ENCODE measurements around the gene CFAP74. TPM values are rescaled to one million over a fixed set of nuclear protein-coding genes. Genes with fewer than 3 reads are reported as not detected.
"Not testable (repeated sequence)": the region's sequence is repeated elsewhere in the genome, so short reads cannot be mapped to it uniquely, and the experiment has no call there.

Gene CFAP74
- total RNA-seq, 1 donor from 2014 or later = 6.6 TPM

GRCh38 chr1:1979482-1980165 lies 24.0 kb downstream of the CFAP74 start:
- intact Hi-C loops (cut with DNase I) = no loop called here

GRCh38 chr1:1978690-1979481 lies 24.7 kb downstream of the CFAP74 start:
- H3K4me1 ChIP-seq; H3K27me3 ChIP-seq (ENCODE audit: low read depth); H3K4me3 ChIP-seq; H3K27ac ChIP-seq; intact Hi-C loops (cut with DNase I); H3K9me3 ChIP-seq; DNase-seq; ATAC-seq; H3K36me3 ChIP-seq: not testable (repeated sequence)

More at GRCh38 chr1:1979482-1980165, 24.0 kb downstream of the CFAP74 start:
- Histone ChIP-seq H3K9me3 (no peaks in the 10 kb centered on the region), H3K27me3 (ENCODE audit: low read depth) (peaks cover 4% of the 10 kb centered on the region), H3K36me3 (no peaks in the 10 kb centered on the region), H3K4me1 (no peaks in the 10 kb centered on the region), H3K4me3 (no peak overlapping the region), H3K27ac (no peak overlapping the region)
- ATAC-seq (no peak), DNase-seq (no peak)
- TF ChIP-seq CTCF (IDR thresholded peaks at IDR 0.05) = no peak

- intact Hi-C loops (cut with DNase I) = no loop called here
- no peak for DNase-seq
- Histone ChIP-seq H3K27me3 (ENCODE audit: low read depth) (peaks cover 4% of the 10 kb centered on the region), H3K4me1 (no peaks in the 10 kb centered on the region), H3K4me3 (no peak overlapping the region), H3K27ac (no peak overlapping the region), H3K9me3 (no peaks in the 10 kb centered on the region), H3K36me3 (no peaks in the 10 kb centered on the region)
- no peak for TF ChIP-seq CTCF (IDR thresholded peaks at IDR 0.05)
- no peak for ATAC-seq
Measured at GRCh38 chr1:1978108-1978507, 25.5 kb downstream of the CFAP74 start.

GRCh38 chr1:1976031-1976430 lies 27.6 kb downstream of the CFAP74 start:
- H3K27me3 ChIP-seq (ENCODE audit: low read depth) = peaks cover 4% of the 10 kb centered on the region
- H3K4me1 ChIP-seq = no peaks in the 10 kb centered on the region
- ATAC-seq = no peak
- no peak overlapping the region for H3K4me3 ChIP-seq
- no peak for TF ChIP-seq CTCF (IDR thresholded peaks at IDR 0.05)
- no peaks in the 10 kb centered on the region for H3K36me3 ChIP-seq
- no peak overlapping the region for H3K27ac ChIP-seq
- intact Hi-C loops (cut with DNase I) = no loop called here
- DNase-seq = no peak
- H3K9me3 ChIP-seq = no peaks in the 10 kb centered on the region

GRCh38 chr1:1975535-1975934 lies 28.1 kb downstream of the CFAP74 start:
- intact Hi-C loops (cut with DNase I) = no loop called here

More at GRCh38 chr1:1975535-1975934, 28.1 kb downstream of the CFAP74 start:
- TF ChIP-seq CTCF (IDR thresholded peaks at IDR 0.05) = no peak
- ATAC-seq = no peak
- no peaks in the 10 kb centered on the region for H3K36me3 ChIP-seq
- no peaks in the 10 kb centered on the region for H3K9me3 ChIP-seq
- H3K27me3 ChIP-seq (ENCODE audit: low read depth) = peaks cover 4% of the 10 kb centered on the region
- no peak overlapping the region for H3K27ac ChIP-seq
- H3K4me1 ChIP-seq = no peaks in the 10 kb centered on the region
- DNase-seq = no peak
- no peak overlapping the region for H3K4me3 ChIP-seq
